ENCODE results near the gene TP53.

- TF ChIP-seq POLR2AphosphoS5 (IDR thresholded peaks at IDR 0.05) = no peak
- TF ChIP-seq EP300 (IDR thresholded peaks at IDR 0.05) = no peak
- no peak for TF ChIP-seq CTCF (IDR thresholded peaks at IDR 0.05)
These were observed 20.2 kb upstream of the TP53 start for GRCh38 chr17:7707446-7707845.

Measured in sigmoid colon (tissue), 4 donors.